Activated gamma-delta T cell (primary cell): ENCODE measurements around the gene TMEM54.

Experiments used
- DNase-seq: peaks from one replicate; lab custom pipeline; 2025; lab: John Stamatoyannopoulos, UW

TMEM54 gene

DNA sequence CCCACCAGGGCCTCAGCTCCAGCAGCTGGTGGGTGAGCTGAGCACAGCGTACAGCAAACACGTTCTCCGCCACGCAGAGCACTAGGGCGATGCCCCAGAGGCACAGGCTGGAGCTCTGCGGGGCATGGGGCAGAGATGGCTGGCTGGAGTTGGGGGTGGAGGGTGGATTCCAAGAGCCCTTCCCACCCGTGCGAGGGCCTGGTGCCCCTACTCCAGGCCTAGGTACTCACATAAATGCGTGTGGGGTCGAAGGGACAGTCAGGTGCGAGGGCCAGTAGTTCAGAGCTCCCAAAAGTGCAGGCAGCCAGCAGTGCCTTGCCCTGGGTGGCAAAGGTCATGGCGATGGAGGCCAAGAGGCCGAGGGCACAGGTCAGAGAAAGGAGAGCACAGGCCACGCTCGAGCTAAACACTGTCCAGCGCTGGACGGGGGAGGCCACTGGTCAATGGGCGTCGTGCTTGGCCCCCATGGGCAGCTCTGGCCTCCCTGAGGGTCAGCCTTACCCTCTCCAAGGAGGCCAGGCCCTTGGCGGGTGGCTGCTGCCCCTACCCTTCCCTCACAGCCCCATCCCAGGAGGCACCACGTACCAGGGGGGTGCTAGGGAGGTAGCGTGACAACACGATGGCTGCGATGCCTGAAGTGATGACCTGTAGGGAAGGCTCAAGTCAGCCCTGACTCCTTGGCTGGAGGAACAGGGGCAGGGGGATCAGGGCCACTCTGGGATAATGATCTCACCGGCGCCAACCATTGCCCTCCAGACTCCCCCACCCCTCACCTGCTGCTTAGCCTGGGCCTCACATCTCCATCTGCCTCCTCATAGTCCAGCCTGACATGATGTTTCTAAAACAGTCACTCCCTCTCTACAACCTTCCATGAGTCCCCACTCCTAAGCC is 5.6 kb downstream of the TMEM54 start:
- no peak for DNase-seq

DNA sequence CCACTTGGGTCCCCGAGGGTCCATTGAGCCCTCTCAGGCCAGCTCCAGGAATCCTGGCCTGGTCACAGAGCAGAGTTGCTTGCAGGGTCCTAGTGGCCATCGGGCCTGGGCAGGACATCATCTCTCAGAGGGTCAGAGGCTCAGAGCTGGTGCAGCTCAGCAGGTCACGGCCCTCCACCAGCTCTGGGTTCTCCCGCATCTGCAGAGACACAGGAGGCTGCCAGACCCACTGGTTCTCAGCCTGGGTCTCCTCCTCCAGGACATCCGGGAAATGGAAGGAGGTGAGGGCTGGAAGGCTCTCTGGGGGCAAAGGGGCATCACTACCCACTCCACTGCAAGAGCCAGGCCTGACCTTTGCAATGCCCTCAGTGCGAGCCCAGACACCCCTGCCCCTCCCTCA is 6.5 kb downstream of the TMEM54 start:
- DNase-seq, result no peak

DNA sequence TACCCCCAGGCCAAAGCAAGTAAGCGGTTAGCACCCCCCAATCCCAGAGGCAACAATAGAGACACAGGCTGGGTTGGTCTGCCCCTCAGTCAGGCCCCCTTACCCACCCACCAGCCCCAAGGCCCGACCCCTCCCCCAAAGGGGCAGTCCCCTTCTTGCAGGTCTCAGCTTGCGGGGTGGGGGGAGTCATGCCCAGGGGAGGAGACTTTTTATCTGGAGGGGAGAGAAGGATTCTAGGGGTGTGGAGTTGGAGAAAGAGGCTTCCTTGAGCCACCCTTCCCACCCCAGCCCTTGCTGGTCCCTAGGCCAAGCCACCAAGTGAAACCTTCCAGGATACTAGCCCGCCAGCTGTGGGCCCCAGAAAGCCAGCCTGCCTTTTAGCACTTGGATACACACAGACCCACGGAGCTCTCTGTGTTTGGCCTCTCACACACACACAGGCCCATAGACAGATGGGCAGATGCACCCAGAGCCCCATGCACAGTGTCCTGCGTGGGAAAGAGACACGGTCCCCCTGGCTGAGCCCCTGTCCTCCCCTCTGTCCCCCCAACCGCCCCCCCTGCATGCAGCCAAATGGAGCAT is 7.1 kb downstream of the TMEM54 start:
- DNase-seq, result no peak

DNA sequence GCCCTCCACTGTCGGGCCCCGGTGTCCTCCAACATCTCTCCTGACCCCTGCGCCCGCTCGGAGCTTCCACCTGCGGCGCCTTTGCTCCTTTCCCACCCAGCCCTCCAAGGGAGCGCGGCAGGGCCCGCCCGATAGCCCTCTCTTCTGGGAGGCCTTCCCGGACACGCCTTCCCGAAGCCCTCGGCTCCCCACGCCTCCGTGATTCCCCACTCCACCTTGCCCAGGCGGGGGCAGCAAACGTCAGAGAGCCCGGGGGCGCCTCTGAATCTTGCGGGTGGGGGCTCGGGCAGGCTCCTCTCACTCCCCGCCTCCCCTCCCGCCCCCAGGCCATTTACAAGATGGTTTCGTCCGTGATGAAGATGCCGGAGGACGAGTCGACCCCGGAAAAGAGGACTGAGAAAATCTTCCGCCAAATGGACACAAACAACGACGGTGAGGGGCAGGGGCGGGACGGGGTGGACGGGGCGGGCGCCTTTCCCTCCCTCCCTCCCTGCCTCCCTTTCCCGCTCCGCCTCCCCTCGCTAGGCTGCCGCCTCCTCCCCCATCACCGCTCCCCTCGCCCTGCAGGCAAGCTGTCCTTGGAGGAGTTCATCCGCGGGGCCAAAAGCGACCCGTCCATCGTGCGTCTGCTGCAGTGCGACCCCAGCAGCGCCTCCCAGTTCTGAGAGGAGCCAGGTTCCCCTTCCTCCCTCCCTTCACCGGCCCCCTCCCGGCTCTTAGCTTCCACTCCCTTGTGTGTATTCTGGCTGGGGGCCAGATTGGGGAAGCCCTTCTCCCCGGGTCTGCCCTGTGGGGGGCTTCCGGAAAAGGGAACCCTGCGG is 7.8 kb downstream of the TMEM54 start:
- no peak for DNase-seq

DNA sequence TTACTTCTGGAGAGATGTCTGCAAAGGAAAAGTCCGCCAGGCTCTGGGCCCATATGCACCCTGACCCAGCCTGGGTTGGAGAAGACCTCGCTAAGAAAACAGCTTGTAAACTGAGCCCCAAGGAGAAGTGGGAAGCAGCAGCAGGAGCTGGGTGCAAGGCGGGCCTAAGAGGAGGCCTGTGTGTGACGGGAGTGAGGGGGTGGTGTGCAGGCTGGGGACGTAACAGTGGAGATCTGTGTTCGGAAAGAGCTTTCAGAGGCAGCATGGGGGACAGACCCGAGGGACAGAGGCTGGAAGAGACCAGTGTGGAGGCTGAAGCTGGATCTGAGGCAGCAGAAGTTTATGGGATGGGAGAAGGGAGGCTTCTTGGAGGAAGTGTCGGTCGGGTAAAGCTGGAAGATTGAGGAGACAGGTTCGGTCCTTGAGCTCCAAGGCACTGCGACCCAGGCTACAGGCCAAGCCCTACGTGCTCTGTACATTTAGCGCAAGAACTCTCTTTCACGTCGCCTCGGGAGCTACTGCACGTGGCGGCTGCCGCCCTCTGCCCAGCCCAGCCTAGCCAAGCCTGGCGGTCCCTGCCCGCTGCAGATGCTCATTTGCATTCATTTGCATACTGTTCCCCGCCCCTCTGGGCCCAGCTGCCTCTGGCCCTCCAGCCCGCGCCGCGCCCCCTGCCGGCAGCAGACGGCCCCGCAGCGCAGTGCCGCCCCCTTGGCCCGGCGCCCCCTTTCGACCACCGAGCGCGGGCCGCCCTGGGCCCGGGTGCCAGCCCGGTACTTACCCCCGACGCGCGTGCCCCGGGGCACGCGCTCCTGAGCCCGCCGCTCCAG is 8.6 kb downstream of the TMEM54 start:
- no peak for DNase-seq

DNA sequence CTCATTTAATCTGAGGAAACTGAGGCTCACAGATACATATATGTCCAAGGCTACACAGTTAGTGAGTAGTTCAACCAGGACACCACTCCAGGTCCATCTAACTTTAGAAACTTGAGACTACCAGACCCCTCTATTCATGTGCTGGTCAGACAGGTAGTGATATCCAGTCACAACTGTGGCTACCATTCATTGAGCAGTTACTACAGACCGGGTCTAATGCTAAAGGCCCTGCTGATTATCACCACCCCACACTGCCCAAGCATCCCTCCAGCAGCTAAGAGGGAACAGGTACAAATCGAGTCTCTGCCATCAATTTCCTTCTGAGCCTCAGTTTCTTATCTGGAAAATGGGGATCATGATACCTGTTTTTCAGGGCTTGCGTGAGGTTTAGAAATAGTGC is 9.6 kb downstream of the TMEM54 start:
- DNase-seq, result no peak

DNA sequence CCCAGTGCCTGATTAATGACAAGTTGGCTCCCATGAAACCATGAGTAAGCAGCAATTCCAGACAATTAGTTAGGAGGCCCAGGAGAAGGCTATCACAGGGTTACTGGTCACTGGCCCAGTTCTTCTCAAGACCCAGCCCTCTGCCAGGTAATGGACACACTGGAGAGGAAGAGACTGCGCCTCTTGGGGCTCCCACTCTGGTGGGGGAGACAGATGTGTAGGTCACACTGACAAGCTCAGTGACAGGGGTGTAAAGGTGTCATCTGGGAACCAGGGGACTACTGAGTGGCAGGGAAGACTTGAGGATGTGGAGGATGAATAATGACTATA is 10.0 kb downstream of the TMEM54 start:
- DNase-seq, result no peak

DNA sequence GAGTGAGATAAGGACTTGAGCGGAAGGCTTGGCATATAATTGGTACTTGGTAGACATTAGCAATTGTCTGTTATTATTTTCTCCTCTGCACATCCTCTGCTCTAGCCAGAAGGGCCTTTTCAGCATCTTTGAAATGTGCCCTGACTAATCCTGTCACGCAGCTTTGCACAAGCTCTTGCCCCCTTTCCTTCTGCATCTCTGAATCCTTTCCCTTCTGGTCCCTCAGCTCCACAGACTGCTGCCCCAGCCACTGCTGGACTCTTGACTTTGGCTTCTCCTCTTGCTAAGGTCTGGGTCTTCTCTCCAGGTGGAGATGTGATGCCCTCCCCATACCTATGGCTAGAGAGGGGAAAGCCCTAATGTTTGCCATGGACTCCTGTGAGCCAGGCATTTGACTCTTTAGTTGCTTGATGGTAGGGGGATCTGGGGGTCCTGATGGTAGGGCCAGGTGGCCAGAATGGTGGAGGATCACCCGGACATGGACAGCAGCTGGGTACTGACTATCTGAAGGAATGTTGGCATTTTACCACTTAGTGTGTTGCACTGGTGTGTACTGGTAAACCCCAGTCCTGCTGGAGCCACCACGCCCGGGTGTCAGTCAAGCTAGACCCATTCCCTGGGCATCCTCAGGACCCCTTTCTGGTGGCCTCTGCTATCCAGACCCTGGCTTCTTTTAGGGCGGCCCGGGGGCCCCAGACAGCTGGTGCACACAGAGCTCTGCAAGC is 10.5 kb downstream of the TMEM54 start:
- DNase-seq, result no peak

DNA sequence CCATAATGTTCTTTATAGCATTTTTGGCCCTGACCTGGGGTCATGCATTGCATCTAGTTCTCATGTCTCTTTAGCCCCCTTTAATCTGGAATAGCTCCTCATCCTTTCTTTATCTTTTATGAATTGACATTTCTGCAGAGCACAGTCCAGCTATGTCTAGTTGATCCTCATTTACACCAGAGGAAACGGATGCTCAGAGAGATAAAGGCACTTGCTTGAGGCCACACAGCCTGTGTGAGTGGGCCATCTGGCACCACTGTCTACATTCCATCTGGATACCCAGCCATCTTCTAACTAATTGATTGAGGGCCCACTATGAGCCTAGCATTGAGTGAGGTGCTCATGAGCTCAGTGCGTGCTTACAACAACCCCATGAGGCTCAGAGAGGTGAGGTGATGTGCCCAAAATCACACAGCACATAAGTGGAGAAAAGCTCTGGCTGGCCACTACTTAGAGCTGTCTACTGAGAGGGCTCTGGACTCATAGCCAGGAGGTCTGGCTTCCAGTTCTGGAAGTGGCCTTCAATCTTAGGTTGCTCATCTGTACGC is 11.4 kb downstream of the TMEM54 start:
- DNase-seq, result no peak

DNA sequence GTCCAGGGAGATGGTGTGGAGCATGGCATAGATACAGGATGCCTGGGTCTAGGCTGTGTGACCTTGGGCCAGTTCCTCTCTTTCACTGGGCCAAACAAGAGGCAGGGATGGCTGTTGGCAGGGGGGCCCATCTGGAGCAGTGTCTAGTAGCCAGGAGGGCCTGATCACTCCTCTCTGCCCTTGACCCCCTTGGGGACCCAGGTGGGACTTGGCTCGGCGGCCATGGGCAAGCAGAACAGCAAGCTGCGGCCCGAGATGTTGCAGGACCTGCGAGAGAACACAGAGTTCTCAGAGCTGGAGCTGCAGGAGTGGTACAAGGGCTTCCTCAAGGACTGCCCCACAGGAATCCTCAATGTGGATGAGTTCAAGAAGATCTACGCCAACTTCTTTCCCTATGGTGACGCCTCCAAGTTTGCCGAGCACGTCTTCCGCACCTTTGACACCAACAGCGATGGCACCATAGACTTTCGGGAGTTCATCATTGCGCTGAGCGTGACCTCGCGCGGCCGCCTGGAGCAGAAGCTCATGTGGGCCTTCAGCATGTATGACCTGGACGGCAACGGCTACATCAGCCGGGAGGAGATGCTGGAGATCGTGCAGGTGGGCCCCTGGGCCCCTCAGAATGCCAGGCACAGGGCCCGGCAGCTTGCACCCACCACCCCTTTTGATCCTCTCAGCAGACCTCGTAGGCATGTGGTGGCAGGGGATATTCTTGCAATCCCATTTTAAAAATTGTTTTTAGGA is 12.3 kb downstream of the TMEM54 start:
- no peak for DNase-seq

DNA sequence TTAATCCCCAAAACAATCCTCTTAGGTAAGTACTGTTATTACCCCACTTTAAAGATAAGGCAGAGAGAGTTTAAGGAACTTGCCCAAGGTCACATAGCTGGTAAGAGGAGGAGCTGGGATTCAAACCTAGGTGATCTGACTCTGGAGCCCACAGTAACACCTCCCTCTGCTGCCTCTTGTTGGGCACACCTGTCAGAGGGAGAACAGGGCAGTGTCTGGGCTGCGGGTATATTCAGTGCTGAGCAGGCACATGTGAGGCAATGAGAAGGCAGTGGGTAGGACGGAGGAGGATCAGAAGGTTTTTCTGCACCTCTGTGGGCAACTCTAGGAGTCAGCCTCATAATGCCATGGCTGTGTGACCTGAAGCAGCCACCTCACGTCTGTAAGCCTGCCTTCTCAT is 13.1 kb downstream of the TMEM54 start:
- no peak for DNase-seq

DNA sequence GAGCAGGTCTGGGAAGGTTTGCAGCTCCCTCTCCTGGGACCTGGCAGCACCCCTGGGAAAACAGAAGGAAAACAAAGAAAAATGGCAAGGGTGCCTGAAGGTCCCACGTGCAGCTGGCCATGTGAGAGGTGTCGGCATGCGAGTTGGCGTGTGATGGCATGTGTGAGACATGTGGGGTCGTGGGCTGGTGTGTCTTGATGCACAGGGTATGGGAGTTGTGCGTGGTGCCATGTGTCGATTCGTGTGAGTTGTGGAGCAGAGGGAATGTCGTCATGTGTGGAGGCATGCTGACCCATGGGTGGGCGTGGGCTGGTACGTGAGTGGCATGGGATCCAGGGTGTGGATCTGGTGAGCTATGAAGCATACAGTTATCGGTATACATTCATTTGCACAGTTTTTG is 13.6 kb downstream of the TMEM54 start:
- no peak for DNase-seq

DNA sequence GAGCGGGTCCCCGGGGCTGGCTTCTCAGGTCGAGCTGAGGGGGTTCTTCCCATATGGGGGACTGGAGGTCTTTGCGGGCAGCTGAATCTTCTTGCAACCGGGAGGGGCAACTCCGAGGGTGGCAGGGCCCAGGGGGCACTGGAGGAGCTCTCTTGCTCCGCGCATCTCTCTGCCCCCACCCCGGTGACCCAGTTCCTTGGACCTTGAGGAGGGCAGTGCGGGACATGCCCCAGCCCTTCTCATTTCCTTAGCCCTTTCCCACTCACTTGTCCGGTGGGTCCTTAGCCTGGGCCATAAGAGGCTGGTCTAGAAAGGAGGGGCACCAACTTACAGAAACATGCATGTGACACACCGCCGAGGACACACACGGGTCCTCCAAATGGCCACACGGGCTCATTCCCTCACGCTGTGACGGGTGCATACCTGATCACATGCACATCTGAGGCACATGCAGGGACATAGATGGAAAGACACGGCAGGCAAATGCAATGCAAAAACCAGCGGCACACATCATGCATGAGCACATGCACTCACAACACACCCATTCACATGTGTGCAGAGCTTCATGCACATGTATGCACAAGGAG is 14.3 kb downstream of the TMEM54 start:
- DNase-seq, result no peak

DNA sequence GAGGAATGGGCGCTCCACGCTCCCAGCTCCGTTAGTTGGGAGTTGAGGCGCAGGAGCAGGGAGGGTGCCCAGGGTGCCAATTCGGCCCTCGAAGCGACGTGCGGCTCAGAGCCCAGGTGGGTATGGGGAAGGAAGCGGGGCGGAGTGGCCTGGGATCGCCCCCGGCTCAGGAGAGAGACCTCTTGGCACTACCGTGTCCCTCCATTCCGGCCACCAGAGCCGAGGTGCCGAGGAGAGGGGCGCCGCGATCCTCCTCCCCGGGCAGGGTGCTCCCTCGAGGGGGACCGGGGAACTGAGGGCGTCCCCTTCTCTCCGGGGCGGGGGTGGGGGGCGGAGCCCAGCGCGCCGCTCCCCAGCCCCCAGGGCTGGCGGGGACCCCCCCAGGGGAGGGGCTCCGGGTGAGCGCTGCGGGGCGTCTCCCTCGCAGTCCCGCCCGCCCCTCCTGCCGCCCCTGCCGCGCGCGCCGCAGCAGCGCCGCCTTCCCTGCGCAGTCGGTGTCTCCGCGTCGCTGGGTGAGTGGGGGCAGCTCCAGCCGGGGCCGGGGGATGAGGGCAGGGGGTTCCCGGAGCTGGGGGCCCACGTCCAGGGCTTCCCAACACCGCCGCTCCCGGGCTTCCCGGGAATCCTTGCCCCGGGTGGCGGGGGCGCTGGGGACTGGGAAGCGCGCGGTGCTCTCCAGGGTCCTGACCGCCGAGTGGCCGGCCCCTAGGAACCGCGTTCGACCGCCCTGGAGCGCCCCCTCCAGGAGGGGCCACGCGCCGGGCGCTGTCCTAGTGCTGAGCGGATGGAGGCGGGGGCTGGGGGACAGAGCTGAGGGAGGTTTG is 15.0 kb downstream of the TMEM54 start, which contains the start of gene HPCA:
Gene HPCA (plus strand): TSS at position 488 of the 824 bp plus-strand sequence. CDS start 2,408 bp downstream, outside the sequence.
- no peak for DNase-seq

DNA sequence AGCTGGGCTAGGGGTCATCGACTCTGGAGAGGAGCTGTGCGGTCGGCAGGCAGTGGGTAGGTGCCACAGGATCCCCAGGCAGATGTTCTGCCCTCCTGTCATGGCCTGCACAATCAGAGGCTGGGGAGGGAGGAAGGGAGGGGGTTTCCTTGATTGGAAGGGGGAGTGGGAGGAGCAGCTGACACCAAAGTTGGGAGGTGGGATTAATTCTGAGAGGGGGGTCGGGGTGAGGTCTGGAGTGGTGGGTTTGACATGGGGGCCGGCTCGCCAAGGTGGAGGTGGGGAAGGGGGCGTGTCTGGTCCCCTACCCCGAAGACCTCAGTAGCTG is 15.5 kb downstream of the TMEM54 start:
- no peak for DNase-seq

DNA sequence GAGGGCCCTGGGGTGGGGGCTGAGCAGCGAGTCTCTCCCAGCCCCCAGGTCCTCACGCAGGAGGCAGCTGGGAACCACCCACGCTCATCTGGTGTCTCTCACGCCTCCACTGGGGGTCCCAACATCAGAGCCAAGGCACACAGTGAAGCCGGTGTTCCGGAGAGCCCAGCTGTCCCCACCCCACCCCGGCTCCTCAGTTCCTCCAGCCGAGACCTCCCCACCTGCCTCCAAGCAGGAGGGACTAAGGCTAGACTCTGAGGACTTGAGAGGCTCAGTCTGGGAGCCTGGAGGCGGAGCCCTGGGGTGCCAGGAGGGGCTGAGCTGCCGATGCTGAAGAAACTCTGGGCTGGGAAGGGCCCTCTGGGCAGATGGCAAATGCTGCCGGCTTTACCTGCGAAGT is 16.5 kb downstream of the TMEM54 start:
- DNase-seq, result no peak

DNA sequence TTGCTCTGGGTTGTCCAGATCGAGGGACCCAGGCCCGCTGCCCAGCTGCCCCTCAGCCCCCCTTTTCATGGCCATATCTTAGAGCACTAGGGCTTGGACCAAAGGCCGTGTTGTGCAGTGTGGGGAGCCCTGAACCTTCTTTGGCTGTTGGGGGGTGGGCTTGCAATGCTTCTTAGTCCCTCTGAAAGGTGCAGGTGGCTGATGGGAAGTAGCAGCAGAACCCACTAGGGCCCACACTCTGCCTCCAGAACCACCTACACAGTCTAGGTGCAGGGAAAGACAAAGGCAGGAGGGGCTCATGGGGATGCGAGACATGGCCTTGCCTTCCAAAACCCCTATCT is 17.2 kb downstream of the TMEM54 start:
- no peak for DNase-seq

DNA sequence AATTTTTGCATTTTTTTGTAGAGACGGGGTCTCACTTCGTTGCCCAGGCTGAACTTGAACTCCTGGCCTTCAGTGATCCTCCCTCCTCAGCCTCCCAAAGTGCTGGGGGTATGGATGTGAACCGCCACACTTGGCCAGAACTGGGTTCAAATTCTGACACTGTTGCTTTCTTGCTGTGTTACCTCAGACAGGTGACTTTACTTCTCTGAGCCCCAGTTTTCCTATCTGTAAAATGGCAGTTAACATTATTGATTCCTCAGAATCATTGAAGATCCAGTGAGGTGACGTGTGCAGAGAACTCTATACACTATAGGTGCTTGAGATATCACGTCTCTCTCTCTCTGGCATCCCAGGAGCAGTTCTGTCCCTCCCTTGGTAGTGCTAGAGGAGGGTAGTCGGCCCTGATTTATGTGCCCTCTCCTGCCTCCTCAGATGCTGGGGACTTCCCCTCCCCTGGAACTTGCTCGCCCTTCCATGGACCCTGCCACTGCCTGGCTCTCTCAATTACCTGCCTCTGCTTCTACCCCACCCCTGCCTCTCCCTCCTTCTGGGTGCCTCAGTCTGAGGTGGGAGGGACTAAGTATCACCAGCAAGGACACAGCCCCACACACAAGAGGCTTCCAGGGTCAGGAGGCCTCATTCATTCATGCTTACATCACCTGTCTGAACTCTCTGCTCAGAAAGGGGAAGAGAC is 17.7 kb downstream of the TMEM54 start:
- no peak for DNase-seq
